Heart left ventricle (tissue), 13 donors: ENCODE data around the gene PPP2R3A.

Experiments used
- CTCF ChIP-seq, 12 donors: fragments of 200-600 bp; sonication (generic) in 4 of 12; IDR thresholded peaks; one replicate each; pipeline versions ENCODE4 v1.5.0 to v1.8.0; 2018 to 2022; ENCODE audit warnings: antibody characterized with exemption in 12 of 12, mild to moderate bottlenecking in 5 of 12
- POLR2A ChIP-seq, 2 donors: fragments of 450-650 bp; IDR thresholded peaks; one replicate each; pipeline ENCODE4 v1.6.1; 2017; ENCODE audit warnings: antibody characterized with exemption in 2 of 2, mild to moderate bottlenecking in 2 of 2, moderate library complexity in 2 of 2
- donor health status: ischemic (EF 13 %, LVEDD 7.1; RV severe dilation, severe dysfunction).
- donor health status: DM: no; HTN: yes; CAD: no.
- donor health status: DM: no; HTN: no; CAD: no.
- donor health status: ischemic (EF 25% LVEDD 6.9; RV normal size, moderate dysfunction).
- donor health status: ischemic (EF 25% LVEDD 5.7; RV mildly dilated, moderate dysfunction).
- donor health status: ischemic (EF 35%, LVEDD 5.7; RV mildly dilated, moderate dysfunction).
- donor health status: nonischemic (EF 11% LVEDD 7.7; RV severe dilation, severe dysfunction).
- donor health status: DM: yes; HTN: yes; CAD: no.
- donor health status: PGD.
- donor health status: ischemic (EF 29% LVEDD 5.4; RV normal size, mild dysfunction).
- donor health status: nonischemic (EF 23%, LVEDD 6.1; RV moderate dilation, normal function).

DNA sequence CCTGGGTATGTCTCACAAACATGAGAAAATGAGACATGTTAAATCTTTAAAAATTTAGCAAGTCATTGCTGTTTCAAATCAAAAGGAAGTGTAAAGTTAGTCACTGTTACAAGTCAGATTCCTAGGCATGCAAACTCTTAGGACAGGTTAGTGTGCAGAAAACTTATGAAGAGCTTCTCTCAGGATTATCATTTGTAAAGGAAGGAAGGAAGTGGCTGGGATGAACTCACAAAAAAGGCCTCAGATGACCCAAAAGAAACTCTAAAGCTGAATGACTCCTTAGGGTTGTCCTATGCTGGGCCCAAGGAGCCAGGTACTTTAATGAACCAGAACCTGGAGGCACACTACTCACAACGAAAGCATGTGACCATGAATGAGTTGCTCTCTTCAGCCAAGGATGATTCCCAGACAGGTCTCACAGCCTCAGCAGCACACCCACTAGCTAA, 205.6 kb downstream of the PPP2R3A start:
- no peak for TF ChIP-seq CTCF (IDR thresholded peaks at IDR 0.05)
- TF ChIP-seq POLR2A (IDR thresholded peaks at IDR 0.05), result no peak
